Measurements from ENCODE around the gene DPYSL5. TPM values are rescaled to one million over a fixed set of nuclear protein-coding genes. Genes with fewer than 3 reads are reported as not detected.

The DPYSL5 gene
- total RNA-seq, 1 donor from 2014 or later: not detected

DNA sequence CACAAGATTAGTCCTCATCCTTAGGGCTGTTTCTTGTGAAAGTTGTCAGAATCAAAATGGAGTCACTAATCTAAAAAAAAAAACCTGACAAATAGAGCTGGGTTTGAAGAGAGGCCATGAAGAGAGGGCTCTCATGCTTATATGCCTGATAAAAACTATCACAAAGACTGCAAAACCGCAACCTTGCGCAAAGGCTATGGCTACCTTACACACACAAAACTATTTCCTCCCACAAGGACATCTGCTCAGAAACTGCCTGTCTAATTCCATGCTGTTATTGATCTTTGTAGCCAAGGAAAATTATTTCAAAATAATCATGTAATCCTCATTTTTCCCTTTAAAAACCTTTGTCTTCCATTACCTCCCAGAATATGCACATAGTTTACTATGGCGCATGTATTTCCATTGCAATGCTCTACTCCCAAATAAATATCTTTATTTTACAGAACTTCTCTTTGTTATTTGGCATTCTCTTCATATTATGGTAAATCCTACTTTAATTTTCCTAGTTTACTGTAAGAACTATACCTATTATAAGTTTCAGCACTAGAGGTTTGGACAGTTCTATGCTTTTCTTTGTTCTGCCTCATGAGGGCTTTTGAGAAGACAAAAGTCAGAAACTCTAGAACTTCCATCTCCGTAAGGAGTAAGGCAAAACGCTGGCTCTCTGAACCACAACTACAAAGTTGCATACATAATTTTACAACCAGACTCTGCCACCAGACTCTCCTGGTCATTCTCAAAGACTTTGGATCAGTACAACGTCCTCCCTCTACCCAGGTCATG lies 9.6 kb upstream of the DPYSL5 start:
- TF ChIP-seq CTCF (IDR thresholded peaks at IDR 0.05): no peak
- H3K36me3 ChIP-seq: no peaks in the 10 kb centered on the region
- intact Hi-C loops (cut with DNase I): no loop called here

GRCh38 chr2:26840937-26841610 lies 6.9 kb upstream of the DPYSL5 start:
- Histone ChIP-seq H3K9me3 (no peaks in the 10 kb centered on the region), H3K36me3 (no peaks in the 10 kb centered on the region), H3K27ac (no peak overlapping the region), H3K4me3 (no peak overlapping the region), H3K27me3 (no peaks in the 10 kb centered on the region), H3K4me1 (no peaks in the 10 kb centered on the region)
- intact Hi-C loops (cut with DNase I): loop anchor here (10.0 kb wide), 2 partner anchors 174 to 444 kb away; partner anchors contain the start of gene TRIM54
- TF ChIP-seq CTCF (IDR thresholded peaks at IDR 0.05): no peak
- DNase-seq (ENCODE audit: low spot score in 2 of 2): no peak

More for the DNA sequence above, 9.6 kb upstream of the DPYSL5 start:
- no peak for DNase-seq (ENCODE audit: low spot score in 2 of 2)
- Histone ChIP-seq H3K27me3 (no peaks in the 10 kb centered on the region), H3K27ac (no peak overlapping the region), H3K9me3 (no peaks in the 10 kb centered on the region), H3K4me3 (no peak overlapping the region), H3K4me1 (no peaks in the 10 kb centered on the region)

DNA sequence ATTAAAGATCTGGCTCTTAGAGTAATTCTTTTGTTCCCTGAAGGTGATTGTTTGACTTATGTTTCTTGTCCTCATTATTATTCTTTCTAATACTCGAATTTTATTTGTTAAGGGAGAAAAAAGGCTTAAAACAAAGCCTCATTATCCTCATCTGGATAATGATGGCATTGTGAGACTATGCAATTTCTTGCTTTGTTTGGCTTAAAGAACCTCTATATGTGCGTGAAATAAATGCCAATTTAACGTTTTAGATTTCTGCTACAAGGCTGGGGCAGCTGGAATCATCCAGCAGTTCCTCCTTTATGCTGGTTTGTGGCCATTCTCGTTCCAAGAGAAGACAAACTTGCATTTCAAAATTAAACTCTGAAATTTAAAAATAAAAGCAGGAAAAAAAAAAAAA lies 4.9 kb upstream of the DPYSL5 start:
- Histone ChIP-seq H3K27ac (no peak overlapping the region), H3K9me3 (no peaks in the 10 kb centered on the region), H3K27me3 (peaks cover 15% of the 10 kb centered on the region), H3K4me3 (no peak overlapping the region), H3K4me1 (peaks cover 3 to 11% of the 10 kb centered on the region in 2 donors), H3K36me3 (no peaks in the 10 kb centered on the region)
- intact Hi-C loops (cut with DNase I): loop anchor here (10.0 kb wide), 2 partner anchors 172 to 442 kb away; partner anchors contain the start of gene TRIM54
- TF ChIP-seq CTCF (IDR thresholded peaks at IDR 0.05): no peak
- DNase-seq (ENCODE audit: low spot score in 2 of 2): no peak

DNA sequence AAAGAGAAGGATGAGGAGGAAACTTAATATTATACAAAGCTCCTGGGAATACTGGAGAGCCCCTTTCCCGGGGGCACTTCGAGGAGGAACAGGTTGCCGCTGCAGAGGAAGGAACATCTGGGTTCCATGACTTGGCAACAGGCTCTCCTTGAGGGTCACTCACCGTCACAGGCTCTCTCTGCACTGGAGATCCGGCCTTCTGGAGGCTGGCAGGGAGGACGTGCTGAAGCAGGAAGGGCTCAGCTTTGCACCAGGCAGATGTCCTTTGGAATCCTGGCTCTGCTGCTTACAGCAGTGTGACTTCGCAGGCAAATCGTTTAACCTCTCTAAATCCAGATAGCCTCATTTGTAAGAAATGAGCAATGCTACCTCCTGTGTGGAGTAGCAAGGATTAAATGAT lies 2.9 kb upstream of the DPYSL5 start:
- no peak for DNase-seq (ENCODE audit: low spot score in 2 of 2)
- intact Hi-C loops (cut with DNase I): loop anchor here (5.0 to 10.0 kb wide), 3 partner anchors 77 to 440 kb away; partner anchors contain the start of gene TRIM54
- H3K27me3 ChIP-seq: peaks cover 28% of the 10 kb centered on the region
- no peak overlapping the region for H3K27ac ChIP-seq
- H3K4me3 ChIP-seq: no peak overlapping the region
- TF ChIP-seq CTCF (IDR thresholded peaks at IDR 0.05): no peak
- peaks cover 14 to 23% of the 10 kb centered on the region in 2 donors for H3K4me1 ChIP-seq
- H3K36me3 ChIP-seq: no peaks in the 10 kb centered on the region
- H3K9me3 ChIP-seq: no peaks in the 10 kb centered on the region

DNA sequence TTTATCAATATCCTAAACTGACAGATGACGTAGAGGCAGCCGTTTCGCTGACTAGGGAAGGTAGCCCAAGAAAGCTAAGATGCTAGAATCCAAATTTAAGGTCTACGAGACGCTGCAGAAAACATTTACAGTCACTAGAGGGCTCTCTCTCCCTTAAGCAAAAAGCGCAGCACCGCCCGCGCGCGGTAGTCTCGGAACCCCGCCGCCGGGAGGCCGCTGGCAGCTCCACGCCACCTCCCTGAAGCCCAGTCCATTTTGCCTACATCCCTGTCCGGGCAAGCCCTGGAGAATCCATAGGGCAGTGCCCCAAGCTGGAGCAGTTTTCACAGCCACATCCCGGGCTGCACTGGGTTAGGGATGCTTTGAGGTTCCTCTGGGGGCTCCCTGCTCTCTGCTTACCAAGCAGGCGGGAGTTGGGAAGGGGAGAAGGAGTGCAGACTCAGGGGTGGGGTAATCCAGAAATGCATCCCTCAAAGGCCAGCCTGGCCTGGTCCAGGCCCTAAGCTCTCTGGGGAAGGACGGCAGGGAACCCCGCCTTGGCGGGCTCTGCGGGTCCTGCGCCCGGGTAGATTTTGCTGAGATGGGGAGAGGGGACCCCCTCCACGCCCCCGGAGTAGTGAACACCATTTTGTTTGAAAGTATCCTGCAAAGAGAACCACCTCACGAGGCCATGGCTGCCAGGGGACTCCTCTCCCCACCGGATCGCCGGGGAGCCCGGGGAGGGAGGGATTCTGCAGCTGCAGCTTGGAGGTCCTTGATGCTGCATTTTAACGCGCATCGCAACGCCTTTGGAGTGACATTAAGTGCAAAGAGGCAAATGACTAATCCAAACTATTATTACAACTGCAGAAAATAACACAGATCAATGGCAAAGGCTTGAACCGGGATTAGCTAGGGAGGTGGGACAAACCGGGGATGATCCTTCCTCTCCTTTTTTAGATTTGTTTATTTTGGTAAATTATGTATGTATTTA lies 1.3 kb upstream of the DPYSL5 start:
- Histone ChIP-seq H3K36me3 (no peaks in the 10 kb centered on the region), H3K4me3 (no peak overlapping the region), H3K4me1 (peaks cover 14 to 23% of the 10 kb centered on the region in 2 donors), H3K27ac (no peak overlapping the region), H3K27me3 (peaks cover 29% of the 10 kb centered on the region), H3K9me3 (no peaks in the 10 kb centered on the region)
- DNase-seq (ENCODE audit: low spot score in 2 of 2): peak in 1 of 2 donors; percentile 72
- TF ChIP-seq CTCF (IDR thresholded peaks at IDR 0.05): peak; percentile 53 to 83 (median 76)
- intact Hi-C loops (cut with DNase I): loop anchor here (2.0 to 10.0 kb wide), 4 partner anchors 76 to 438 kb away; partner anchors contain the start of gene TRIM54
